ENCODE data around the gene LINGO1.

LINGO1 gene

DNA sequence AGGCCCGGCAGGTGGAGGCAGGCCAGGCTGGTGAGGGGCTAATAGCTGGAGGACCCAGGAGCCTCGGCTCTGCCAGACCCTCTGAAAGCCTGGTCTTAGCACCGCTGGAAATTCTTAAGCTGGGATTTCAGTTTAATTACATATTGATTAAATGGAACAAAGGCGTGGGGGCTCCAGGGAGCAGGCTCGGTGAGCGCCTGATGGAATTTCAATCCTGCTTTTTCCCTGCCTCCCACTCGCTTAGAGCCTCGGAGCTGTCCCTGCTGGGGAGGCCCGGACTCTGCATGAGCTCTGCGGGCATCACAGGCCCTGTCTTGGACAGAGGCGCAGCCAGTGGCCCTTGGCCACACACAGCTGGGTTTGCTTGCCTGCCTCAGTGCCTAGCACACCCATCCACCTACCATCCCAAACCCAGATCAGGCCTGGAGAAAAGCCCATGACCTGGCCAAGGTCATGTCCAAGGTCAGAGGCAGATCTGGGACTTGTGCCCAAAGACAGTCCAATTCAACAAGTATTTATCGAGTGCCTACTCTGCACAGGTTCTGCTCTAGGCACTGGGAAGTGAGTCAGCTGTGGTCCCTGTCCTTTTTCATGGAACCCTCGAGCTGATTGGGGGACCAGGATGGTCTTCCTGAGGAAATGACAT lies 40.6 kb downstream of the LINGO1 start:
- H3K4me1 ChIP-seq (ENCODE audit: control insufficient read depth, insufficient read depth, low read length) = no peaks in the 10 kb centered on the region
- no peak overlapping the region for H3K27ac ChIP-seq (ENCODE audit: low read length)
- H3K9me3 ChIP-seq (ENCODE audit: control insufficient read depth in 2 of 2, low read length in 2 of 2) = no peaks in the 10 kb centered on the region
- H3K9ac ChIP-seq (ENCODE audit: low read length in 2 of 2) = no peak overlapping the region
- H3K36me3 ChIP-seq (ENCODE audit: control insufficient read depth in 2 of 2, insufficient read depth in 2 of 2, low read length in 2 of 2) = no peaks in the 10 kb centered on the region
- H3K4me3 ChIP-seq (ENCODE audit: low read length in 2 of 2) = no peak overlapping the region
- no peaks in the 10 kb centered on the region for H3K27me3 ChIP-seq (ENCODE audit: control insufficient read depth in 1 of 2, insufficient read depth in 2 of 2, low read length in 2 of 2)

DNA sequence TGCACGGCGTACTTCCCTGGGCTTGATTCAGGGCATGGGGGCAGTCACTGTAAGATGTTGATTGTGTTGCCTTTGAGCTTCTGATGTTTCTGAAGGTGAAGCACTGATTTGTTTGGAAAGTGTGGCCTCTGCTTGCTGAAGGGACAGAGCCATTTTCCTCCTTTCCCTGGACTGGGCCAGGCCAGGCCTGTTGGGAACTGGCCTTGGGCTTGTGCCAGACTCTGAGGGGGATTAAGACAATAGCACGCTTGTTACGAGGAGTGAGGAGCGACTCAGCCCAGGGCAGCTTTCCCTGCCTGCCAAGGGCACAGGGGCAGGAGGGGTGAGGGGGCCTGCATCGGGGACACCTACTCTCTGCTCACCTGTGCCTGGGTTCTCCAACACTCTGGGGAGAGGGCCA lies 42.9 kb downstream of the LINGO1 start:
- no peaks in the 10 kb centered on the region for H3K9me3 ChIP-seq (ENCODE audit: control insufficient read depth in 2 of 2, low read length in 2 of 2)
- H3K27me3 ChIP-seq (ENCODE audit: control insufficient read depth in 1 of 2, insufficient read depth in 2 of 2, low read length in 2 of 2) = no peaks in the 10 kb centered on the region
- H3K9ac ChIP-seq (ENCODE audit: low read length in 2 of 2) = no peak overlapping the region
- no peak overlapping the region for H3K27ac ChIP-seq (ENCODE audit: low read length)
- H3K4me3 ChIP-seq (ENCODE audit: low read length in 2 of 2) = no peak overlapping the region
- H3K4me1 ChIP-seq (ENCODE audit: control insufficient read depth, insufficient read depth, low read length) = no peaks in the 10 kb centered on the region
- H3K36me3 ChIP-seq (ENCODE audit: control insufficient read depth in 2 of 2, insufficient read depth in 2 of 2, low read length in 2 of 2) = no peaks in the 10 kb centered on the region

GRCh38 chr15:77588126-77588525 lies 44.6 kb downstream of the LINGO1 start:
- H3K4me3 ChIP-seq (ENCODE audit: low read length in 2 of 2) = no peak overlapping the region
- no peaks in the 10 kb centered on the region for H3K9me3 ChIP-seq (ENCODE audit: control insufficient read depth in 2 of 2, low read length in 2 of 2)
- no peaks in the 10 kb centered on the region for H3K4me1 ChIP-seq (ENCODE audit: control insufficient read depth, insufficient read depth, low read length)
- no peaks in the 10 kb centered on the region for H3K36me3 ChIP-seq (ENCODE audit: control insufficient read depth in 2 of 2, insufficient read depth in 2 of 2, low read length in 2 of 2)
- H3K9ac ChIP-seq (ENCODE audit: low read length in 2 of 2) = no peak overlapping the region
- no peaks in the 10 kb centered on the region for H3K27me3 ChIP-seq (ENCODE audit: control insufficient read depth in 1 of 2, insufficient read depth in 2 of 2, low read length in 2 of 2)
- no peak overlapping the region for H3K27ac ChIP-seq (ENCODE audit: low read length)

DNA sequence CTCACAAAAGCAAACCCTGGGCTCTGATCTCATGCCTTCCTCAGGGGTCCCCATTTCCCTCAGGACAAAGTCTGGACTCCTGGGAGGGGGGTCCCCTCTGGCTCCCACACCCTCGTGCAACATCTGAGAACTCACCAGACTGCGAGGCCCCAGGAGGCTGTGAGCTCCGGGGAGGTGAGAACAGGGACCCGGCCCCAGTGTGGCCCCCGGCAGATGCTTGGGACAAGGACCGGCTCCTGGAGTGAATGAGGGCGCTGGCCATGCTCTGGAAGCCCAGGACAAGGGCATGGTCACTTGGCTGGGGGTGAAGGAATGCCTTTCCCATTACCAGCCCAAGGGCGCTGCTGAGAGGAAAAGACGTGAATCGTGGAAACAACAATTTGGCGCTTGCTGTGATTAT lies 48.0 kb downstream of the LINGO1 start:
- Histone ChIP-seq H3K27ac (ENCODE audit: low read length) (no peak overlapping the region), H3K9me3 (ENCODE audit: control insufficient read depth in 2 of 2, low read length in 2 of 2) (no peaks in the 10 kb centered on the region), H3K4me3 (ENCODE audit: low read length in 2 of 2) (no peak overlapping the region), H3K9ac (ENCODE audit: low read length in 2 of 2) (no peak overlapping the region), H3K4me1 (ENCODE audit: control insufficient read depth, insufficient read depth, low read length) (peaks cover 7% of the 10 kb centered on the region), H3K36me3 (ENCODE audit: control insufficient read depth in 2 of 2, insufficient read depth in 2 of 2, low read length in 2 of 2) (no peaks in the 10 kb centered on the region), H3K27me3 (ENCODE audit: control insufficient read depth in 1 of 2, insufficient read depth in 2 of 2, low read length in 2 of 2) (no peaks in the 10 kb centered on the region)

DNA sequence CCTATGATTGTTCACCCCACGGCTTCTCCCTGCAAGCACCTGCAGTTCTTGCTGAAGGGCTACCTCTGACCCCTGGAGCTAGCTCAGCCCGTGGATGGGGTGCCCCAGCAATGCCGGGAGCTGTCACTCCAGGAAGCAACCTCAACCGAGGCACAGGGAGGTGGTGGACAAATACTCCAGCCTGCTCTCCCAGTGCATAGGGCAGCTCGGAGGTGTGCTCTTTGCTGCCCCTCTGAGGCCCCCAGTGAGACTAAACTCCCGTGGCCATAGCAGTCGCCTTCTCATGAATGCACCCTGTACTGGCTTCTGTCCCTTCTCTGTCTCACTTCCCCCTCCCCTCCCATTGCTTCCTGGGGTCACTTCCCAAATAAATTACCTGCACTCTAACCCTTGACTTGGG lies 48.5 kb downstream of the LINGO1 start:
- peaks cover 7% of the 10 kb centered on the region for H3K4me1 ChIP-seq (ENCODE audit: control insufficient read depth, insufficient read depth, low read length)
- no peak overlapping the region for H3K4me3 ChIP-seq (ENCODE audit: low read length in 2 of 2)
- H3K36me3 ChIP-seq (ENCODE audit: control insufficient read depth in 2 of 2, insufficient read depth in 2 of 2, low read length in 2 of 2) = no peaks in the 10 kb centered on the region
- H3K9ac ChIP-seq (ENCODE audit: low read length in 2 of 2) = no peak overlapping the region
- no peak overlapping the region for H3K27ac ChIP-seq (ENCODE audit: low read length)
- no peaks in the 10 kb centered on the region for H3K9me3 ChIP-seq (ENCODE audit: control insufficient read depth in 2 of 2, low read length in 2 of 2)
- no peaks in the 10 kb centered on the region for H3K27me3 ChIP-seq (ENCODE audit: control insufficient read depth in 1 of 2, insufficient read depth in 2 of 2, low read length in 2 of 2)

DNA sequence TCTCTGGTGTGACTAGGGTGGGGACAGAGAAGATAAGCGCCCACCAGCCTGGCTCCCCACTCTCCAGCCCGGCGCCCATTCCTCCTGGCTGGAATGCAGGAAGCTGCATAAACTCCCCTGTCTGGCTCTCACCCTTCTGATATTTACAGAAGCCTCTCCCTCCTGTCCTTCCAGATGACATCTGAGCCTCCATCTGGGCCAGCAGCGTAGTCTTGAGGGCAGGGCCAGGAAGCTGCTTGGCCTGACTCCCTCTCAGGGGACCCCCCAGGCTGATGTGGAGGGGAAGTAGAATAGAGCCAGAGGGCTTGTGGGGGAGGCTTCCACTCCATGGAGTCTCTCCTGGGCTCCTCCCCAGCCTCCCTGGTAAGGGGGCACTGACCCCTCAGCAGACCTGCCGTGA lies 49.9 kb downstream of the LINGO1 start:
- no peak overlapping the region for H3K4me3 ChIP-seq (ENCODE audit: low read length in 2 of 2)
- H3K9ac ChIP-seq (ENCODE audit: low read length in 2 of 2) = no peak overlapping the region
- no peaks in the 10 kb centered on the region for H3K36me3 ChIP-seq (ENCODE audit: control insufficient read depth in 2 of 2, insufficient read depth in 2 of 2, low read length in 2 of 2)
- no peaks in the 10 kb centered on the region for H3K9me3 ChIP-seq (ENCODE audit: control insufficient read depth in 2 of 2, low read length in 2 of 2)
- H3K4me1 ChIP-seq (ENCODE audit: control insufficient read depth, insufficient read depth, low read length) = peaks cover 14% of the 10 kb centered on the region
- H3K27me3 ChIP-seq (ENCODE audit: control insufficient read depth in 1 of 2, insufficient read depth in 2 of 2, low read length in 2 of 2) = no peaks in the 10 kb centered on the region
- H3K27ac ChIP-seq (ENCODE audit: low read length) = no peak overlapping the region

DNA sequence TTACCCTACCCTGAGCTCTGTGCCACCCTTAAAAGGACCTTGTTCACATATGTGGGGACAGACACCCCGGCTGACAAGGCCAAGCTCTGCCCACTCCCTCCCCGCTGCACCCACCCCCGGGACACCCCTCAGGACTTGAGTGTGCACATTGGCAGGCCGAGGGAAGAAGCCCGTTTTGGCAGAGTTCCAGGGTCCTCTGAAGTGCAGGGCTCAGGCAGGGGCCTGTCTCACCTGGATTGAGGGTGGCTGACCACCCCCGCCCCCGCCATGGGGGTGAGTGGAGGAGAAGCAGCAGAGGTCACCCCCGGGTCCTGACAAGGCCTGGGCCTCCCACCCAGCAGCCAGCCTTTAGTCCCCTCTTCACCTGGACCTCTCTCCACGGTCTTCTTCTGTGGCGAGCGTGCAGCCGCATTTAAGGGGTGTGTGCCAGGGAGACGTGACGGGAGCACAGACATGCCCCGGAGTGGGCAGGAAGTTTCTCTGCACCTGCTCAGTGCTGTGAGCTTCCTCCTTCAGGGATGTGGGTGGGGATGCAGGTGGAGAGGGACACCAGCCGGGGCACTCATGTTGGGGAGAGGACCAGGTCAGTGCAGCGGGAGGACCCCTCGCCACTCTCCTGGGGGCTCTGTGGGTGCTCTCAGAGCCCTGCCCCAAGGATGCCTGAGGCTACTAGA lies 50.7 kb downstream of the LINGO1 start:
- H3K9ac ChIP-seq (ENCODE audit: low read length in 2 of 2) = no peak overlapping the region
- no peak overlapping the region for H3K27ac ChIP-seq (ENCODE audit: low read length)
- no peaks in the 10 kb centered on the region for H3K27me3 ChIP-seq (ENCODE audit: control insufficient read depth in 1 of 2, insufficient read depth in 2 of 2, low read length in 2 of 2)
- H3K36me3 ChIP-seq (ENCODE audit: control insufficient read depth in 2 of 2, insufficient read depth in 2 of 2, low read length in 2 of 2) = no peaks in the 10 kb centered on the region
- peaks cover 21% of the 10 kb centered on the region for H3K4me1 ChIP-seq (ENCODE audit: control insufficient read depth, insufficient read depth, low read length)
- H3K9me3 ChIP-seq (ENCODE audit: control insufficient read depth in 2 of 2, low read length in 2 of 2) = no peaks in the 10 kb centered on the region
- H3K4me3 ChIP-seq (ENCODE audit: low read length in 2 of 2) = no peak overlapping the region

DNA sequence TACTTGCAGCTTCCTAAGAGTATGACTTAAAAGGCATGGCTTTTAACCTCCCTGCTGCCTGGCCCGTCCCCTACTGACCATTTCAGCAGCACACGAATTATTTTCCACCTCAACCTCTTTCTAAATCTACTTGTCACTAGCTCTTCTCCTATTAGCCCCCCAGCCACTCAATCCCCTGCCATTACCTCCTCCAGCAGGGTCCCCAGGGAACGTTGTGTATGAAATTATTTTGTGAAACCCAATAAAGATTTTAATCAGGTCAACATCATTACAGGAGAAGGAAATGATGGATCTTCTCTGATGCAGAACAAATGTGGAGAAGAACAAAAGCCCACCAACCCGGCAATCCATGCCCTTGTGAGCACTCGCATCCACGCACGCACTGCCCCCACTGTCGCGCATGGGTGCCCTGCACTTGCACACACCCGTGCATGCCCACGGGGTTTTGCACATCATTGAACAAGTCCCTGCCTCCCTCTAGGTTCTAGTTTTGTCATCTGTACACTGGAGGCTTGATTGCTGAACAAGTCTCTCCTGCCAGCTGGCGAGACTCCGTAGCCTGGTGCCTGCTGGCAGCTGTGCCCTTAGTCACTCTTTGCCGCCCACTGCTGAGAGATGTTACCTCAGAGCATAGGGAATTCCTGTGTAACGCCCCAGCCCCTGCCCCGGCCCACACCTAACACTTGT lies 51.6 kb downstream of the LINGO1 start:
- peaks cover 23% of the 10 kb centered on the region for H3K4me1 ChIP-seq (ENCODE audit: control insufficient read depth, insufficient read depth, low read length)
- no peaks in the 10 kb centered on the region for H3K27me3 ChIP-seq (ENCODE audit: control insufficient read depth in 1 of 2, insufficient read depth in 2 of 2, low read length in 2 of 2)
- H3K27ac ChIP-seq (ENCODE audit: low read length) = no peak overlapping the region
- H3K9me3 ChIP-seq (ENCODE audit: control insufficient read depth in 2 of 2, low read length in 2 of 2) = no peaks in the 10 kb centered on the region
- H3K9ac ChIP-seq (ENCODE audit: low read length in 2 of 2) = no peak overlapping the region
- H3K36me3 ChIP-seq (ENCODE audit: control insufficient read depth in 2 of 2, insufficient read depth in 2 of 2, low read length in 2 of 2) = no peaks in the 10 kb centered on the region
- H3K4me3 ChIP-seq (ENCODE audit: low read length in 2 of 2) = no peak overlapping the region

DNA sequence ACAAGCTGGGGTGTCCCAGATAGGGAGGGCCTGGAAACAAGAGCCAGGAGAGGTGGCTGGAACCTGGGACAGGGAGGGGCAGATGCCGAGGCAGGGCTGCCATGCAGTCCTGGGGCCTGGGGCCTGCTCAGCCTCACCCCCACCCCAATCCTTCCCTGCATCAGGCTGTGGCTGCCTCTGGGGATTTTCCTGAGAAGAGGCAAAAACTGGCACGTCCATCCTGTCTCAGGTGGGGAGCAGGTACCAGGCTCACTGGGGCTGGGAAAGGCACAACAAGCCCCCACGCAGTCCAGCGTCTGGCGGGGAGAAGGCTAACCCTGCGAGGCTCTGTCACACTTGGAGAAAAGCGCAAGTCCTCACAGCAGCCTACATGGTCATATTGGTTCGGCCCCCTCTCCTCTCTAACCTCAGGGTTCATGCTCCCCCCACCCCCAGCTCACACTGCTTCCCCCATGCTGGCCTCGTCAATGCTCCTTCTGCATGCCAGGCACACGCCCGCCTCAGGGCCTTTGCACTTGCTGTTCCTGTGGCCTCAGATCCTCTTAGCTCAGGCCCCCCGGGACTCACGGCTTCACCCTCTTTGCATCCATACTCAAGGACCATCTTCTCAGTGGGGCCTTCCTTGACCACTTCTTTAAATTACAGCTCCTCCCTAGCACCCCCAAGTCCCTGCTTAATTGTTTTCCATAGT lies 53.1 kb downstream of the LINGO1 start:
- peaks cover 23% of the 10 kb centered on the region for H3K4me1 ChIP-seq (ENCODE audit: control insufficient read depth, insufficient read depth, low read length)
- no peak overlapping the region for H3K27ac ChIP-seq (ENCODE audit: low read length)
- H3K9ac ChIP-seq (ENCODE audit: low read length in 2 of 2) = no peak overlapping the region
- H3K36me3 ChIP-seq (ENCODE audit: control insufficient read depth in 2 of 2, insufficient read depth in 2 of 2, low read length in 2 of 2) = no peaks in the 10 kb centered on the region
- no peak overlapping the region for H3K4me3 ChIP-seq (ENCODE audit: low read length in 2 of 2)
- H3K9me3 ChIP-seq (ENCODE audit: control insufficient read depth in 2 of 2, low read length in 2 of 2) = no peaks in the 10 kb centered on the region
- no peaks in the 10 kb centered on the region for H3K27me3 ChIP-seq (ENCODE audit: control insufficient read depth in 1 of 2, insufficient read depth in 2 of 2, low read length in 2 of 2)

DNA sequence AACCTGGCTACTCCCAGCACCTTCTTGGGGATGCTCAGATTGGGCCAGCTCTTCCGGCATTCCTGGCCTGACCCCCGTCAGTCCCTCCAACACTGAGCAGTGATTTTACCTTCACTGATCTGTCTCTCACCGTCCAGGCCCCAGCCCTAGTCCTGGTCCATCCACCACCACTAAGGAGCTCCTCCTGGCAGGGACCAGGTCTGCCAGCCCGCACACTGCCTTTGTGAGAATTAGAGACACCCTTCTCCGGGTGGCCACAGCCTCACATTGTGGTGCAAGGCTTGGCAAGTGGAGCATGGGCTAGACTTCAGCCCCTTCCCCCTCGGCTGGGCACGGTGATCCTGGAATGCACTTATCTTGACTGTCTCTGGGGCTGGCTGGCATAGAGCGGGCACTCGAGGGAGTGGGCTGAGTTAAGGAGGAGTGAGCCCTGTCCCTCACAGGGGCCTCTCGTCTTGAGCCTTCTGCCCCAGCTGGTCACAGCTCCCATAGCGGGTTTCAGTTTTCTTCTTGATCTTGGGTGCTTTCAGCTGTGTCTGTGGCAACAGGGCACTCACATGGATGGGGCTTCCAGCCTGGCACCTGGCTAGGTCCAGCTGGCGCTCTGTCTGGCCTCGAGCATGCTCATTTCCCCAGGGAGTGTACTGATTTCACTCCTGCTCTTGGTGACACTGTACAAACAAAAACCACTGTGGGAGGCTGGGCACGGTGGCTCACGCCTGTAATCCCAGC lies 53.9 kb downstream of the LINGO1 start:
- Histone ChIP-seq H3K9ac (ENCODE audit: low read length in 2 of 2) (no peak overlapping the region), H3K27me3 (ENCODE audit: control insufficient read depth in 1 of 2, insufficient read depth in 2 of 2, low read length in 2 of 2) (no peaks in the 10 kb centered on the region), H3K9me3 (ENCODE audit: control insufficient read depth in 2 of 2, low read length in 2 of 2) (no peaks in the 10 kb centered on the region), H3K4me1 (ENCODE audit: control insufficient read depth, insufficient read depth, low read length) (peaks cover 23% of the 10 kb centered on the region), H3K4me3 (ENCODE audit: low read length in 2 of 2) (no peak overlapping the region), H3K36me3 (ENCODE audit: control insufficient read depth in 2 of 2, insufficient read depth in 2 of 2, low read length in 2 of 2) (no peaks in the 10 kb centered on the region), H3K27ac (ENCODE audit: low read length) (no peak overlapping the region)

Data from stomach smooth muscle (tissue), 2 donors.